Neural cell (in vitro differentiated cells): ENCODE data around the gene PAPLN. TPM values are rescaled to one million over a fixed set of nuclear protein-coding genes. Genes with fewer than 3 reads are reported as not detected.

Experiments
- H2AFZ ChIP-seq: fragments of 200-600, 300-800 bp; sonication (generic), shearing (Covaris generic); 2 replicates; pipeline ENCODE4 v1.6.0; 2014; ENCODE audit warnings: low read depth, mild to moderate bottlenecking, antibody characterized with exemption, low read length, moderate library complexity
- H3F3A ChIP-seq: fragments of 200-600 bp; shearing (Covaris generic); 2 replicates; pipeline ENCODE4 v1.6.1; 2016; ENCODE audit warnings: mild to moderate bottlenecking, moderate library complexity, mixed read lengths, antibody characterized with exemption, low read length; ENCODE audit not compliant: insufficient read depth, poor library complexity, severe bottlenecking
- H3K27ac ChIP-seq: fragments of 200-600, 300-800 bp; sonication (generic), shearing (Covaris generic); 2 replicates; pipeline ENCODE4 v1.5.1; 2014; ENCODE audit warnings: mild to moderate bottlenecking, low read length, moderate library complexity
- H3K27me3 ChIP-seq: fragments of 300-800, 200-600 bp; sonication (generic), shearing (Covaris generic); 2 replicates; pipeline ENCODE4 v1.6.0; 2014; ENCODE audit warnings: mild to moderate bottlenecking, low read depth, low read length, moderate library complexity; ENCODE audit not compliant: insufficient read depth
- H3K36me3 ChIP-seq: fragments of 300-800, 200-600 bp; sonication (generic), shearing (Covaris generic); 2 replicates; pipeline ENCODE4 v1.5.1; 2014; ENCODE audit warnings: mild to moderate bottlenecking, antibody characterized with exemption, low read length, moderate library complexity; ENCODE audit not compliant: insufficient read depth
- H3K4me2 ChIP-seq: fragments of 300-800, 200-600 bp; sonication (generic), shearing (Covaris generic); 2 replicates; pipeline ENCODE4 v1.6.0; 2014; ENCODE audit warnings: mild to moderate bottlenecking, low read length
- H3K4me3 ChIP-seq: fragments of 300-800, 200-600 bp; sonication (generic), shearing (Covaris generic); 2 replicates; pipeline ENCODE4 v1.5.1; 2014; ENCODE audit warnings: mild to moderate bottlenecking, low read length, moderate library complexity
- H3K79me2 ChIP-seq: fragments of 200-600 bp; shearing (Covaris generic); replicated peaks from 2 replicates; pipeline ENCODE4 v1.6.0; 2014; ENCODE audit warnings: mild to moderate bottlenecking, low read length, moderate library complexity; ENCODE audit not compliant: insufficient read depth
- H3K9ac ChIP-seq: fragments of 300-800, 200-600 bp; sonication (generic), shearing (Covaris generic); 2 replicates; pipeline ENCODE4 v1.6.1; 2016; ENCODE audit warnings: mild to moderate bottlenecking, low read length, mixed read lengths
- H3K9me2 ChIP-seq: fragments of 200-600 bp; shearing (Covaris generic); 2 replicates; pipeline ENCODE4 v1.6.1; 2016; ENCODE audit warnings: mild to moderate bottlenecking, low read length, mixed read lengths; ENCODE audit not compliant: insufficient read depth
- H3K9me3 ChIP-seq: fragments of 200-600, 300-800 bp; sonication (generic), shearing (Covaris generic); 2 replicates; pipeline ENCODE4 v1.6.1; 2016; ENCODE audit warnings: mild to moderate bottlenecking, mixed run types, low read length, moderate library complexity, mixed read lengths
- H4K20me1 ChIP-seq: fragments of 200-600 bp; shearing (Covaris generic); 2 replicates; pipeline ENCODE4 v1.6.1; 2016; ENCODE audit warnings: mild to moderate bottlenecking, mixed run types; ENCODE audit not compliant: insufficient read depth
- CTCF ChIP-seq: fragments of 450-650 bp; IDR thresholded peaks from 2 replicates; pipeline ENCODE4 v1.5.1; 2014; ENCODE audit warnings: antibody characterized with exemption, mild to moderate bottlenecking, moderate library complexity; ENCODE audit not compliant: poor library complexity, severe bottlenecking
- EP300 ChIP-seq: fragments of 450-650 bp; conservative IDR thresholded peaks from 2 replicates; pipeline ENCODE4 v1.6.1; 2014; ENCODE audit warnings: antibody characterized with exemption, mild to moderate bottlenecking, moderate library complexity; ENCODE audit not compliant: poor library complexity, severe bottlenecking
- EZH2 ChIP-seq: fragments of 200-600, 300-800 bp; shearing (Covaris generic), sonication (generic); IDR thresholded peaks from 2 replicates; pipeline ENCODE4 v1.6.1; 2014; ENCODE audit warnings: antibody characterized with exemption, low read length, borderline replicate concordance, mild to moderate bottlenecking; ENCODE audit not compliant: insufficient read depth, poor library complexity, severe bottlenecking
- MXI1 ChIP-seq: fragments of 450-650 bp; conservative IDR thresholded peaks from 2 replicates; pipeline ENCODE4 v1.6.1; 2014; ENCODE audit warnings: antibody characterized with exemption, mild to moderate bottlenecking; ENCODE audit not compliant: poor library complexity, severe bottlenecking
- POLR2AphosphoS5 ChIP-seq: IDR thresholded peaks from 2 replicates; pipeline ENCODE4 v1.6.1; 2012
- RAD21 ChIP-seq: fragments of 450-650 bp; conservative IDR thresholded peaks from 2 replicates; pipeline ENCODE4 v1.6.1; 2014; ENCODE audit warnings: antibody characterized with exemption, mild to moderate bottlenecking, moderate library complexity
- REST ChIP-seq: IDR thresholded peaks from 2 replicates; pipeline ENCODE4 v1.6.1; 2012; ENCODE audit warnings: borderline replicate concordance
- SMC3 ChIP-seq: fragments of 450-650 bp; conservative IDR thresholded peaks from 2 replicates; pipeline ENCODE4 v1.6.1; 2014; ENCODE audit warnings: antibody characterized with exemption, mild to moderate bottlenecking, moderate library complexity; ENCODE audit not compliant: poor library complexity
- TAF1 ChIP-seq: IDR thresholded peaks from 2 replicates; pipeline ENCODE4 v1.6.1; 2012; ENCODE audit warnings: low read depth
- polyA plus RNA-seq: library from polyadenylated mRNA; depleted of rRNA; stranded (reverse); fragments of >200 nt; gene quantifications from 2 replicates; pipeline ENCODE4 v1.2.3, GENCODE V29; 2014

Gene PAPLN
- polyA plus RNA-seq, 1 donor from 2014 or later, result 0.14 TPM

- no peak overlapping the region for H3K4me2 ChIP-seq
- H3K36me3 ChIP-seq, result no peaks in the 10 kb centered on the region
- no peaks in the 10 kb centered on the region for H3K9me2 ChIP-seq
- H3K27ac ChIP-seq, result no peak overlapping the region
- H3K79me2 ChIP-seq, result no peaks in the 10 kb centered on the region
- no peaks in the 10 kb centered on the region for H4K20me1 ChIP-seq
- TF ChIP-seq SMC3 (no peak), REST (no peak), CTCF (no peak), TAF1 (no peak), POLR2AphosphoS5 (no peak), EZH2 (no peak), RAD21 (no peak), MXI1 (no peak), EP300 (no peak)
- no peaks in the 10 kb centered on the region for H3K9me3 ChIP-seq
- H2AFZ ChIP-seq, result no peak overlapping the region
- H3K27me3 ChIP-seq, result no peaks in the 10 kb centered on the region
- no peak overlapping the region for H3K9ac ChIP-seq
- H3F3A ChIP-seq, result no peaks in the 10 kb centered on the region
- no peak overlapping the region for H3K4me3 ChIP-seq
These were observed 13.6 kb downstream of the PAPLN start for GRCh38 chr14:73250781-73251500.

- Histone ChIP-seq H4K20me1 (no peaks in the 10 kb centered on the region), H3K9ac (no peak overlapping the region), H3K4me3 (no peak overlapping the region), H2AFZ (no peak overlapping the region), H3K27ac (no peak overlapping the region), H3K27me3 (no peaks in the 10 kb centered on the region), H3K9me3 (no peaks in the 10 kb centered on the region), H3K4me2 (no peak overlapping the region), H3K36me3 (no peaks in the 10 kb centered on the region), H3K79me2 (no peaks in the 10 kb centered on the region), H3F3A (no peaks in the 10 kb centered on the region), H3K9me2 (no peaks in the 10 kb centered on the region)
- TF ChIP-seq EZH2, result no peak
- TF ChIP-seq POLR2AphosphoS5, result no peak
- TF ChIP-seq CTCF, result no peak
- TF ChIP-seq EP300, result no peak
- no peak for TF ChIP-seq TAF1
- TF ChIP-seq SMC3, result no peak
- no peak for TF ChIP-seq REST
- no peak for TF ChIP-seq MXI1
- TF ChIP-seq RAD21, result no peak
These were observed 14.4 kb downstream of the PAPLN start for GRCh38 chr14:73251516-73252215.
